ENCODE data around the gene GALNT16. TPM values are rescaled to one million over a fixed set of nuclear protein-coding genes. Genes with fewer than 3 reads are reported as not detected.

The GALNT16 gene
- total RNA-seq, 1 experiment from 2014 or later: 3.8 TPM

- no peak for DNase-seq
- ChIA-PET POLR2A (no interaction called here), CTCF (no interaction called here)
- Mint-ChIP-seq H3K27ac (ENCODE audit: unreplicated experiment) (no peak overlapping the region), H3K9me3 (ENCODE audit: unreplicated experiment) (no peaks in the 10 kb centered on the region), H3K27me3 (ENCODE audit: insufficient read depth, unreplicated experiment) (no peaks in the 10 kb centered on the region), H3K4me1 (ENCODE audit: low read depth, unreplicated experiment) (no peaks in the 10 kb centered on the region), H3K36me3 (ENCODE audit: insufficient read depth, unreplicated experiment) (no peaks in the 10 kb centered on the region), H3K4me3 (ENCODE audit: unreplicated experiment) (no peak overlapping the region)
- Histone ChIP-seq H3K27me3 (replicated peaks; ENCODE audit: control insufficient read depth, insufficient read depth, low read length) (no peaks in the 10 kb centered on the region), H3K4me1 (no peaks in the 10 kb centered on the region), H3K9me3 (no peaks in the 10 kb centered on the region), H3K36me3 (ENCODE audit: control insufficient read depth, insufficient read depth, low read length) (no peaks in the 10 kb centered on the region), H3K4me3 (ENCODE audit: low read depth, low read length) (no peak overlapping the region)
- intact Hi-C loops (cut with micrococcal nuclease; ENCODE audit: unreplicated experiment): no loop called here
- no TSS peak for BruUV-seq (replicated peaks)
- no peak for TF ChIP-seq CTCF (IDR thresholded peaks at IDR 0.05; ENCODE audit: insufficient read depth in 1 of 2, low read depth in 1 of 2, low read length in 1 of 2, severe bottlenecking in 1 of 2, unreplicated experiment in 1 of 2)
Measured at GRCh38 chr14:69325086-69325485, 65.1 kb downstream of the GALNT16 start.

- ChIA-PET CTCF (no interaction called here), POLR2A (no interaction called here)
- intact Hi-C loops (cut with micrococcal nuclease; ENCODE audit: unreplicated experiment): no loop called here
- Histone ChIP-seq H3K9me3 (no peaks in the 10 kb centered on the region), H3K4me3 (ENCODE audit: low read depth, low read length) (no peak overlapping the region), H3K36me3 (ENCODE audit: control insufficient read depth, insufficient read depth, low read length) (no peaks in the 10 kb centered on the region), H3K27me3 (replicated peaks; ENCODE audit: control insufficient read depth, insufficient read depth, low read length) (no peaks in the 10 kb centered on the region), H3K4me1 (no peaks in the 10 kb centered on the region)
- Mint-ChIP-seq H3K27me3 (ENCODE audit: insufficient read depth, unreplicated experiment) (no peaks in the 10 kb centered on the region), H3K9me3 (ENCODE audit: unreplicated experiment) (no peaks in the 10 kb centered on the region), H3K27ac (ENCODE audit: unreplicated experiment) (no peak overlapping the region), H3K4me1 (ENCODE audit: low read depth, unreplicated experiment) (no peaks in the 10 kb centered on the region), H3K36me3 (ENCODE audit: insufficient read depth, unreplicated experiment) (no peaks in the 10 kb centered on the region), H3K4me3 (ENCODE audit: unreplicated experiment) (no peak overlapping the region)
- peak in 1 of 2 experiments; percentile 33 for DNase-seq
- TF ChIP-seq CTCF (IDR thresholded peaks at IDR 0.05; ENCODE audit: insufficient read depth in 1 of 2, low read depth in 1 of 2, low read length in 1 of 2, severe bottlenecking in 1 of 2, unreplicated experiment in 1 of 2): peak; percentile 22 to 23
- BruUV-seq (replicated peaks): no TSS peak
Measured at GRCh38 chr14:69325646-69326265, 65.8 kb downstream of the GALNT16 start.

GRCh38 chr14:69326611-69327010 is 66.7 kb downstream of the GALNT16 start:
- CTCF ChIA-PET: no interaction called here
- no peak for TF ChIP-seq CTCF (IDR thresholded peaks at IDR 0.05; ENCODE audit: insufficient read depth in 1 of 2, low read depth in 1 of 2, low read length in 1 of 2, severe bottlenecking in 1 of 2, unreplicated experiment in 1 of 2)
- H3K4me3 ChIP-seq (ENCODE audit: low read depth, low read length): no peak overlapping the region
- Mint-ChIP-seq H3K4me3 (ENCODE audit: unreplicated experiment) (no peak overlapping the region), H3K27ac (ENCODE audit: unreplicated experiment) (no peak overlapping the region), H3K4me1 (ENCODE audit: low read depth, unreplicated experiment) (no peaks in the 10 kb centered on the region), H3K36me3 (ENCODE audit: insufficient read depth, unreplicated experiment) (no peaks in the 10 kb centered on the region), H3K27me3 (ENCODE audit: insufficient read depth, unreplicated experiment) (no peaks in the 10 kb centered on the region), H3K9me3 (ENCODE audit: unreplicated experiment) (no peaks in the 10 kb centered on the region)
- H3K27me3 ChIP-seq (replicated peaks; ENCODE audit: control insufficient read depth, insufficient read depth, low read length): no peaks in the 10 kb centered on the region
- BruUV-seq (replicated peaks): no TSS peak
- intact Hi-C loops (cut with micrococcal nuclease; ENCODE audit: unreplicated experiment): no loop called here
- no peaks in the 10 kb centered on the region for H3K36me3 ChIP-seq (ENCODE audit: control insufficient read depth, insufficient read depth, low read length)
- H3K9me3 ChIP-seq: no peaks in the 10 kb centered on the region
- DNase-seq: peak in 1 of 2 experiments; percentile 19
- H3K4me1 ChIP-seq: no peaks in the 10 kb centered on the region
- POLR2A ChIA-PET: no interaction called here
